B cell (primary cell): ENCODE data around the gene KLRC3.

Source experiments
- EZH2 ChIP-seq: IDR thresholded peaks from 2 replicates; pipeline ENCODE4 v1.6.1; 2012; ENCODE audit warnings: borderline replicate concordance, low read depth, mild to moderate bottlenecking, moderate library complexity, low read length; ENCODE audit not compliant: insufficient read depth, poor library complexity, severe bottlenecking
- TF ChIP-seq, protein P1 (sequence below): fragments of 200-600 bp; IDR thresholded peaks from one replicate; pipeline ENCODE4 v1.8.0; 2022; ENCODE audit warnings: antibody characterized with exemption, mild to moderate bottlenecking

DNA sequence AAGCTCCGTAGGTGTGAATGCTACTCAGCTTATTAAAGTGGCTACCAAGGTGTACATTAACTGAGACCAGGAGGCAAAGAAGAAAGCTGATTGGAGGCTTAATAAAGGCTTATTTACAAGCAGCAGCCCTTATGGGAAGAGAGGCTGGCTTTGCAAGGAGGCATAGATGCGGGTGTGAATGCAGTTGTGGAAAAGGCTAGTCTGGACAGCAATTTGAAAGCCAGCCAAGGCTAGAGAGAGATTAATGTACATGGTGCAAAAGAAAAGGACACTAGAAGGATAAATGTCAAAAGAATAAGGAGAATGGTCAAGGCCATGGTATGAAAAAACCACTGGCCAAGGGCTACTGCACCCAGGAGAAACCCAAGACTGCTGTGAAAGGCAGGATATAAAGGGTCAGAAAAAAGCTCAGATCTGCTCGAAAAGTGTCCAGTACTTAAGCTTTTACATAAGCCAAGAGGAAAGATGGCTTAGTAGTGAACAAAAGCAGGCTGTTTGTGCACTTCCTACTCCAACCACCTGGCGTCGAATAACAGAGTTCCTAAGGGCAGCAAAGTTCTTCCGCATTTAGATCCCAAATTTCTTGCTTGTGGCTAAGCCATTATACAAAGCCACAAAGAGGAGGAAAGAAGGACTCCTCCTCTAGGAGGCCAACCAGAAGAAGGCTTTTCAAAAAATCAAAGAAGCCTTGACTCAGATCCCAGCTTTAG, 54.5 kb downstream of the KLRC3 start:
- TF ChIP-seq, protein P1, sequence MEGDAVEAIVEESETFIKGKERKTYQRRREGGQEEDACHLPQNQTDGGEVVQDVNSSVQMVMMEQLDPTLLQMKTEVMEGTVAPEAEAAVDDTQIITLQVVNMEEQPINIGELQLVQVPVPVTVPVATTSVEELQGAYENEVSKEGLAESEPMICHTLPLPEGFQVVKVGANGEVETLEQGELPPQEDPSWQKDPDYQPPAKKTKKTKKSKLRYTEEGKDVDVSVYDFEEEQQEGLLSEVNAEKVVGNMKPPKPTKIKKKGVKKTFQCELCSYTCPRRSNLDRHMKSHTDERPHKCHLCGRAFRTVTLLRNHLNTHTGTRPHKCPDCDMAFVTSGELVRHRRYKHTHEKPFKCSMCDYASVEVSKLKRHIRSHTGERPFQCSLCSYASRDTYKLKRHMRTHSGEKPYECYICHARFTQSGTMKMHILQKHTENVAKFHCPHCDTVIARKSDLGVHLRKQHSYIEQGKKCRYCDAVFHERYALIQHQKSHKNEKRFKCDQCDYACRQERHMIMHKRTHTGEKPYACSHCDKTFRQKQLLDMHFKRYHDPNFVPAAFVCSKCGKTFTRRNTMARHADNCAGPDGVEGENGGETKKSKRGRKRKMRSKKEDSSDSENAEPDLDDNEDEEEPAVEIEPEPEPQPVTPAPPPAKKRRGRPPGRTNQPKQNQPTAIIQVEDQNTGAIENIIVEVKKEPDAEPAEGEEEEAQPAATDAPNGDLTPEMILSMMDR, result no peak
- no peak for TF ChIP-seq EZH2
